A549 (cell line): ENCODE data around the gene SLC24A4. TPM values are rescaled to one million over a fixed set of nuclear protein-coding genes. Genes with fewer than 3 reads are reported as not detected.

Experiments
- ATAC-seq, 2 experiments: fragments of 200-7000 bp in 1 of 2; fragments of >200 bp in 1 of 2; cut with Nextera tagmentation in 1 of 2; cut with Tn5 transposase in 1 of 2; 3 replicates each; pipeline versions ENCODE4 v1.8.0 to v1.9.1; 2018 to 2020; ENCODE audit warnings: mild to moderate bottlenecking in 1 of 2, moderate library complexity in 1 of 2
- CTCF ChIA-PET: fragments of 300-600 bp; sonication (Branson Sonifier 250); formaldehyde crosslinking; extraction: SDS; loops from one replicate; lab custom pipeline; 2021; ENCODE audit warnings: antibody characterized with exemption, inconsistent platforms; lab: Yijun Ruan, JAX
- POLR2A ChIA-PET: fragments of 350-600 bp; formaldehyde crosslinking; extraction: SDS; loops from one replicate; lab custom pipeline; 2021; ENCODE audit warnings: antibody characterized with exemption, inconsistent platforms; lab: Yijun Ruan, JAX
- DNase-seq, 2 experiments: peaks; one replicate each; pipeline versions ENCODE4 v3.0.0 to v3.0.0-alpha.2; 2011 to 2016; ENCODE audit warnings: low read depth in 1 of 2, low spot score in 1 of 2
- FAIRE-seq: peaks from 2 replicates; lab custom pipeline; 2011; peaks lifted over from hg19 to GRCh38; lab: Jason Lieb, UNC
- H3K27ac ChIP-seq, 2 experiments: fragments of >200 bp; sonication (Bioruptor Twin); formaldehyde crosslinking; 3 replicates each; pipeline ENCODE4 v1.5.1; 2016 to 2017
- H3K4me1 ChIP-seq: fragments of >200 bp; sonication (Bioruptor Twin); formaldehyde crosslinking; 3 replicates; pipeline ENCODE4 v1.6.1; 2016
- H3K4me2 ChIP-seq: fragments of >200 bp; sonication (Bioruptor Twin); formaldehyde crosslinking; 3 replicates; pipeline ENCODE4 v1.6.1; 2016
- H3K4me3 ChIP-seq: fragments of >200 bp; sonication (Bioruptor Twin); formaldehyde crosslinking; 3 replicates; pipeline ENCODE4 v1.5.1; 2016
- H3K9me3 ChIP-seq: fragments of >200 bp; sonication (Bioruptor Twin); formaldehyde crosslinking; 3 replicates; pipeline ENCODE4 v1.6.1; 2016
- BCL3 ChIP-seq: fragments of >200 bp; sonication (Bioruptor Twin); formaldehyde crosslinking; IDR thresholded peaks from 3 replicates; pipeline ENCODE4 v1.6.1; 2016
- CBX2 ChIP-seq: fragments of 200-600 bp; sonication (generic); IDR thresholded peaks from 2 replicates; pipeline ENCODE4 v1.6.1; 2016; ENCODE audit warnings: low read depth, mild to moderate bottlenecking, borderline replicate concordance
- CBX8 ChIP-seq: fragments of 200-600 bp; sonication (generic); IDR thresholded peaks from 2 replicates; pipeline ENCODE4 v1.6.1; 2016
- CEBPB ChIP-seq, 2 experiments: fragments of >200 bp in 1 of 2; sonication (Bioruptor Twin) in 1 of 2; formaldehyde crosslinking in 1 of 2; IDR thresholded peaks; 2 replicates each; pipeline ENCODE4 v1.6.1; 2012 to 2016
- CHD2 ChIP-seq: fragments of 150-350 bp; IDR thresholded peaks from 2 replicates; pipeline ENCODE4 v1.6.1; 2014; ENCODE audit warnings: low read length; ENCODE audit not compliant: partially characterized antibody
- ESRRA ChIP-seq: fragments of 150-350 bp; IDR thresholded peaks from 2 replicates; pipeline ENCODE4 v1.6.1; 2014; ENCODE audit warnings: mild to moderate bottlenecking, low read length, borderline replicate concordance
- FOSB ChIP-seq: fragments of 250-450 bp; sonication (Bioruptor Pico); IDR thresholded peaks from 2 replicates; pipeline ENCODE4 v1.5.0; 2020; ENCODE audit warnings: mild to moderate bottlenecking, moderate library complexity
- HOXB5 ChIP-seq: fragments of 250-450 bp; sonication (Bioruptor Pico); IDR thresholded peaks from 2 replicates; pipeline ENCODE4 v1.5.0; 2020; ENCODE audit warnings: mild to moderate bottlenecking, moderate library complexity
- JUNB ChIP-seq: fragments of >200 bp; sonication (Bioruptor Twin); formaldehyde crosslinking; IDR thresholded peaks from 2 replicates; pipeline ENCODE4 v1.6.1; 2016
- KDM5A ChIP-seq: fragments of 200-600 bp; sonication (generic); IDR thresholded peaks from 2 replicates; pipeline ENCODE4 v1.6.1; 2016; ENCODE audit warnings: antibody characterized with exemption, mild to moderate bottlenecking
- RAD21 ChIP-seq, 2 experiments: fragments of >200 bp in 1 of 2; sonication (Bioruptor Twin) in 1 of 2; formaldehyde crosslinking in 1 of 2; IDR thresholded peaks in 1 of 2; conservative IDR thresholded peaks in 1 of 2; 2 replicates in 1 of 2; 3 replicates in 1 of 2; pipeline ENCODE4 v1.6.1; 2012 to 2018; ENCODE audit warnings: inconsistent platforms in 1 of 2
- RARB ChIP-seq: fragments of 250-450 bp; sonication (Bioruptor Pico); IDR thresholded peaks from 2 replicates; pipeline ENCODE4 v1.8.0; 2021; ENCODE audit warnings: mild to moderate bottlenecking, moderate library complexity
- RCOR1 ChIP-seq: fragments of 150-350 bp; IDR thresholded peaks from 2 replicates; pipeline ENCODE4 v1.6.1; 2014; ENCODE audit warnings: antibody characterized with exemption, low read length, low read depth
- RFX5 ChIP-seq: fragments of 450-650 bp; IDR thresholded peaks from 2 replicates; pipeline ENCODE4 v1.7.1; 2014; ENCODE audit warnings: antibody characterized with exemption, mild to moderate bottlenecking, moderate library complexity
- TFCP2L1 ChIP-seq: fragments of 250-450 bp; sonication (Bioruptor Pico); IDR thresholded peaks from 2 replicates; pipeline ENCODE4 v1.5.0; 2021; ENCODE audit warnings: mild to moderate bottlenecking
- TP53 ChIP-seq: fragments of 250-450 bp; sonication (Bioruptor Pico); IDR thresholded peaks from 2 replicates; pipeline ENCODE4 v1.5.0; 2021; ENCODE audit warnings: mild to moderate bottlenecking, moderate library complexity
- ZFP36 ChIP-seq: fragments of 450-650 bp; IDR thresholded peaks from 2 replicates; pipeline ENCODE4 v1.6.1; 2014; ENCODE audit warnings: borderline replicate concordance; ENCODE audit not compliant: partially characterized antibody
- WGBS: methylation state at CpG from one replicate; pipeline ENCODE4 v1.1.6; 2017; ENCODE audit errors: missing lambda C conversion rate; 5-methylcytosine and 5-hydroxymethylcytosine counted together
- polyA plus RNA-seq, 4 experiments: library from polyadenylated mRNA; depleted of rRNA in 3 of 4; stranded (reverse); fragments of >200 nt; fragmentation: RNase III in 1 of 4; extraction: RNeasy Plus Mini Kit Qiagen cat#74134 plus additional on column Dnase treatment in 1 of 4; gene quantifications; 2 replicates in 3 of 4; 3 replicates in 1 of 4; pipeline ENCODE4 v1.2.3, GENCODE V29; 2011 to 2017
- TF ChIP-seq, protein P1 (sequence below): fragments of 200-600 bp; sonication (generic); IDR thresholded peaks from 2 replicates; pipeline ENCODE4 v1.6.1; 2016; ENCODE audit warnings: antibody characterized with exemption, mild to moderate bottlenecking, moderate library complexity
- TF ChIP-seq, protein P2 (sequence below): IDR thresholded peaks from 2 replicates; pipeline ENCODE4 v1.6.1; 2012

Gene SLC24A4
- polyA plus RNA-seq, 2 of the 4 experiments (the other 2 are of a cell fraction) = 0.05 to 0.19 TPM

- no peak overlapping the region for H3K4me3 ChIP-seq
- CTCF ChIA-PET = no interaction called here
- H3K4me2 ChIP-seq = no peak overlapping the region
- no peaks in the 10 kb centered on the region for H3K4me1 ChIP-seq
- DNase-seq = no peak
- POLR2A ChIA-PET = no interaction called here
- no peak for FAIRE-seq
- 20% methylated on average over 1 of the region's 1 CpG for WGBS
- TF ChIP-seq CBX2 (no peak), CBX8 (no peak), ZFP36 (no peak), RAD21 (conservative IDR thresholded peaks at IDR 0.05 in 1 of 2, IDR thresholded peaks at IDR 0.05 in 1 of 2) (no peak), HOXB5 (CRISPR knock-in tag) (no peak), RCOR1 (no peak), ESRRA (no peak), CEBPB (IDR thresholded peaks at IDR 0.05) (no peak), TP53 (no peak), BCL3 (no peak), CHD2 (no peak), TFCP2L1 (CRISPR knock-in tag) (no peak), JUNB (no peak)
- TF ChIP-seq, protein P1, sequence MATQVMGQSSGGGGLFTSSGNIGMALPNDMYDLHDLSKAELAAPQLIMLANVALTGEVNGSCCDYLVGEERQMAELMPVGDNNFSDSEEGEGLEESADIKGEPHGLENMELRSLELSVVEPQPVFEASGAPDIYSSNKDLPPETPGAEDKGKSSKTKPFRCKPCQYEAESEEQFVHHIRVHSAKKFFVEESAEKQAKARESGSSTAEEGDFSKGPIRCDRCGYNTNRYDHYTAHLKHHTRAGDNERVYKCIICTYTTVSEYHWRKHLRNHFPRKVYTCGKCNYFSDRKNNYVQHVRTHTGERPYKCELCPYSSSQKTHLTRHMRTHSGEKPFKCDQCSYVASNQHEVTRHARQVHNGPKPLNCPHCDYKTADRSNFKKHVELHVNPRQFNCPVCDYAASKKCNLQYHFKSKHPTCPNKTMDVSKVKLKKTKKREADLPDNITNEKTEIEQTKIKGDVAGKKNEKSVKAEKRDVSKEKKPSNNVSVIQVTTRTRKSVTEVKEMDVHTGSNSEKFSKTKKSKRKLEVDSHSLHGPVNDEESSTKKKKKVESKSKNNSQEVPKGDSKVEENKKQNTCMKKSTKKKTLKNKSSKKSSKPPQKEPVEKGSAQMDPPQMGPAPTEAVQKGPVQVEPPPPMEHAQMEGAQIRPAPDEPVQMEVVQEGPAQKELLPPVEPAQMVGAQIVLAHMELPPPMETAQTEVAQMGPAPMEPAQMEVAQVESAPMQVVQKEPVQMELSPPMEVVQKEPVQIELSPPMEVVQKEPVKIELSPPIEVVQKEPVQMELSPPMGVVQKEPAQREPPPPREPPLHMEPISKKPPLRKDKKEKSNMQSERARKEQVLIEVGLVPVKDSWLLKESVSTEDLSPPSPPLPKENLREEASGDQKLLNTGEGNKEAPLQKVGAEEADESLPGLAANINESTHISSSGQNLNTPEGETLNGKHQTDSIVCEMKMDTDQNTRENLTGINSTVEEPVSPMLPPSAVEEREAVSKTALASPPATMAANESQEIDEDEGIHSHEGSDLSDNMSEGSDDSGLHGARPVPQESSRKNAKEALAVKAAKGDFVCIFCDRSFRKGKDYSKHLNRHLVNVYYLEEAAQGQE = no peak
- TF ChIP-seq, protein P2, sequence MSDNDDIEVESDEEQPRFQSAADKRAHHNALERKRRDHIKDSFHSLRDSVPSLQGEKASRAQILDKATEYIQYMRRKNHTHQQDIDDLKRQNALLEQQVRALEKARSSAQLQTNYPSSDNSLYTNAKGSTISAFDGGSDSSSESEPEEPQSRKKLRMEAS = no peak
- no peak for ATAC-seq
- no peaks in the 10 kb centered on the region; the same call in 2 of the 3 replicates for H3K9me3 ChIP-seq
- no peak overlapping the region for H3K27ac ChIP-seq
These were observed 8.8 kb upstream of the SLC24A4 start for GRCh38 chr14:92314182-92314581.

DNA sequence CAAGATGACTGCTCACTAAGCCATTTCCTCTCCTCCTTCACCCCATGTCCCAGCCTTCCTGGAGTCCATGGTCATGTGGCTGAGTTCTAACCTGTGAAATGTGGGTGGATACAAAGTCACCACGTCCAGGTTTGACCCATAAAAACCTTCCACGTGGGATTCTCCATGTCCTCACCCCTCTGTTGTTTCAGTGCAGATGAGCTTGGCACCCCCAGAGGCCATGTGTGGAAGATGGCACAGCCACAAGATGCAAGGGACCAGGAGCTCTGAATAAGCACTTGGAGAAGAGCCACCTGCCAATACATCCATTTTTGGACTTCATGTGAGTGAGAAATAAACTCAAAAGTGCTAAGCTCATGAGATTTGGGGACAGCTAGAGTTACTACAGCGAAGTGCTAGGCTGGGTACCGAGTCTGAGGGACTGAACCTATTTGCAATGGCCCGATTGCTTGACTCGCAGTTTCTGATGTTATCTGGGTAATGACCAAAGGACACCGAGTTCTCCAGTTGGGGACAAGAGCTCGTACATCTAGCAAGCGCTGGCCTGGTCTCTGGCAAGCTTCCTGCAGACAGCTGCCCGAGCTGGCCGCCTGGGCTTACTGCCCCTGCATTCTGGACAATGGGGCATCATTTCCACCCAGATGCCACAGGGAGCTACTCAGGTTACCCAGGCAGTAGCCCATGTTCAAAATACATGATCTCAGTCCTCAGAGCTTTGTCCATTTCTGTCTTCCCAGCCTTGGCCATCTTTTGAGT, 7.7 kb upstream of the SLC24A4 start:
- DNase-seq (no peak), FAIRE-seq (no peak), ATAC-seq (0 out of 6 replicates have a peak, but pooled peaks have one; percentile 33 to 60)
- Histone ChIP-seq H3K4me3 (no peak overlapping the region), H3K9me3 (no peaks in the 10 kb centered on the region; the same call in 2 of the 3 replicates), H3K4me1 (no peaks in the 10 kb centered on the region), H3K27ac (no peak overlapping the region), H3K4me2 (no peak overlapping the region)
- ChIA-PET POLR2A (no interaction called here), CTCF (no interaction called here)
- whole genome bisulfite sequencing = 36% methylated on average over 11 of the region's 11 CpGs
- TF ChIP-seq RFX5 (no peak), BCL3 (no peak), RARB (CRISPR knock-in tag) (no peak), ESRRA (no peak), FOSB (CRISPR knock-in tag) (no peak), KDM5A (no peak)
